GM23338 (cell line): ENCODE measurements around the gene ITGAL. TPM values are rescaled to one million over a fixed set of nuclear protein-coding genes. Genes with fewer than 3 reads are reported as not detected.

Experiments
- ATAC-seq: fragments of 200-7000 bp; cut with Tn5 transposase; 3 replicates; pipeline ENCODE4 v1.9.1; 2020
- DNase-seq: peaks from one replicate; pipeline ENCODE4 v3.0.0-alpha.2; 2015; ENCODE audit warnings: low spot score
- H2AFZ ChIP-seq: fragments of 200-600 bp; sonication (generic); 2 replicates; pipeline ENCODE4 v1.8.0; 2016; ENCODE audit warnings: antibody characterized with exemption, mild to moderate bottlenecking, moderate library complexity
- H3F3A ChIP-seq: fragments of 200-600 bp; sonication (generic); replicated peaks from 2 replicates; pipeline ENCODE4 v1.8.0; 2017; ENCODE audit warnings: antibody characterized with exemption, mixed run types, low read depth
- H3K27ac ChIP-seq: fragments of 200-600 bp; sonication (generic); 2 replicates; pipeline ENCODE4 v1.6.1; 2016; ENCODE audit warnings: low read depth
- H3K27me3 ChIP-seq: fragments of 200-600 bp; sonication (generic); 2 replicates; pipeline ENCODE4 v1.8.0; 2016; ENCODE audit warnings: mild to moderate bottlenecking, mixed run types, moderate library complexity; ENCODE audit not compliant: insufficient read depth
- H3K36me3 ChIP-seq: fragments of 200-600 bp; sonication (generic); 2 replicates; pipeline ENCODE4 v1.8.0; 2016; ENCODE audit warnings: mild to moderate bottlenecking; ENCODE audit not compliant: insufficient read depth
- H3K4me1 ChIP-seq: fragments of 200-600 bp; sonication (generic); 2 replicates; pipeline ENCODE4 v1.8.0; 2016; ENCODE audit warnings: mild to moderate bottlenecking, moderate library complexity; ENCODE audit not compliant: insufficient read depth
- H3K4me2 ChIP-seq: fragments of 200-600 bp; sonication (generic); 2 replicates; pipeline ENCODE4 v1.7.1; 2017; ENCODE audit warnings: mixed run types
- H3K4me3 ChIP-seq: fragments of 200-600 bp; sonication (generic); 2 replicates; pipeline ENCODE4 v1.6.1; 2016; ENCODE audit warnings: mixed run types
- H3K79me2 ChIP-seq: fragments of 200-600 bp; sonication (generic); replicated peaks from 2 replicates; pipeline ENCODE4 v1.8.0; 2017; ENCODE audit warnings: mild to moderate bottlenecking; ENCODE audit not compliant: insufficient read depth
- H3K9me2 ChIP-seq: fragments of 200-600 bp; sonication (generic); 2 replicates; pipeline ENCODE4 v1.8.0; 2017; ENCODE audit not compliant: insufficient read depth
- H4K20me1 ChIP-seq: fragments of 200-600 bp; sonication (generic); replicated peaks from 2 replicates; pipeline ENCODE4 v1.8.0; 2017; ENCODE audit warnings: mild to moderate bottlenecking; ENCODE audit not compliant: insufficient read depth
- H3K27ac Mint-ChIP-seq: 2 replicates; pipeline ENCODE4 v1.8.0; 2020; ENCODE audit warnings: inconsistent platforms, mild to moderate bottlenecking, moderate library complexity, mixed read lengths
- H3K27me3 Mint-ChIP-seq: 3 replicates; pipeline ENCODE4 v1.8.0; 2022; ENCODE audit warnings: low read depth, mild to moderate bottlenecking, moderate library complexity, mixed read lengths, inconsistent platforms; ENCODE audit not compliant: insufficient read depth, poor library complexity
- H3K36me3 Mint-ChIP-seq: 3 replicates; pipeline ENCODE4 v1.8.0; 2021; ENCODE audit warnings: low read depth, mild to moderate bottlenecking, inconsistent platforms, moderate library complexity, mixed read lengths
- H3K4me1 Mint-ChIP-seq: 3 replicates; pipeline ENCODE4 v1.8.0; 2020; ENCODE audit warnings: mild to moderate bottlenecking, inconsistent platforms, mixed read lengths
- H3K4me3 Mint-ChIP-seq: 3 replicates; pipeline ENCODE4 v1.8.0; 2021; ENCODE audit warnings: moderate library complexity, mild to moderate bottlenecking, inconsistent platforms, mixed read lengths
- H3K9me3 Mint-ChIP-seq: 3 replicates; pipeline ENCODE4 v1.8.0; 2020; ENCODE audit warnings: moderate library complexity, mild to moderate bottlenecking, inconsistent platforms, mixed read lengths
- CREB1 ChIP-seq: fragments of 250-450 bp; sonication (Bioruptor Pico); IDR thresholded peaks from 2 replicates; pipeline ENCODE4 v1.5.0; 2020; ENCODE audit warnings: low read depth, mild to moderate bottlenecking, moderate library complexity
- CTCF ChIP-seq, 2 experiments: fragments of 200-600 bp in 1 of 2; sonication (generic) in 1 of 2; conservative IDR thresholded peaks; 2 replicates each; pipeline versions ENCODE4 v1.5.1 to v1.6.1; 2016 to 2017; ENCODE audit warnings: antibody characterized with exemption in 2 of 2, low read depth in 2 of 2, mild to moderate bottlenecking in 2 of 2, moderate library complexity in 1 of 2
- ETS1 ChIP-seq: IDR thresholded peaks from 2 replicates; pipeline ENCODE4 v1.6.1; 2016; ENCODE audit warnings: antibody characterized with exemption
- EZH2 ChIP-seq: fragments of 200-600 bp; sonication (generic); IDR thresholded peaks from one replicate; pipeline ENCODE4 v1.8.0; 2017; ENCODE audit warnings: antibody characterized with exemption, mild to moderate bottlenecking, low read depth; ENCODE audit not compliant: unreplicated experiment
- EZH2phosphoT487 ChIP-seq: fragments of 200-600 bp; sonication (generic); IDR thresholded peaks from one replicate; pipeline ENCODE4 v1.8.1; 2018; ENCODE audit warnings: antibody characterized with exemption; ENCODE audit not compliant: unreplicated experiment
- JUNB ChIP-seq: IDR thresholded peaks from one replicate; pipeline ENCODE4 v1.6.1; 2016; ENCODE audit warnings: antibody characterized with exemption; ENCODE audit not compliant: unreplicated experiment
- NANOG ChIP-seq: IDR thresholded peaks from 2 replicates; pipeline ENCODE4 v1.6.1; 2016; ENCODE audit warnings: antibody characterized with exemption, borderline replicate concordance
- POLR2AphosphoS5 ChIP-seq: IDR thresholded peaks from 2 replicates; pipeline ENCODE4 v1.6.1; 2016; ENCODE audit warnings: antibody characterized with exemption, low read depth
- REST ChIP-seq: IDR thresholded peaks from one replicate; pipeline ENCODE4 v1.6.1; 2018; ENCODE audit warnings: antibody characterized with exemption; ENCODE audit not compliant: unreplicated experiment
- STAT1 ChIP-seq: IDR thresholded peaks from one replicate; pipeline ENCODE4 v1.6.1; 2016; ENCODE audit warnings: antibody characterized with exemption; ENCODE audit not compliant: unreplicated experiment
- ZNF114 ChIP-seq: fragments of 250-450 bp; sonication (Bioruptor Pico); IDR thresholded peaks from 2 replicates; pipeline ENCODE4 v1.5.0; 2020; ENCODE audit warnings: mild to moderate bottlenecking, moderate library complexity
- ZNF331 ChIP-seq: fragments of 250-450 bp; sonication (Bioruptor Pico); IDR thresholded peaks from 2 replicates; pipeline ENCODE4 v1.5.0; 2020; ENCODE audit warnings: low read depth, mild to moderate bottlenecking, moderate library complexity
- ZNF462 ChIP-seq: fragments of 250-450 bp; sonication (Bioruptor Pico); IDR thresholded peaks from 2 replicates; pipeline ENCODE4 v1.5.0; 2020; ENCODE audit warnings: mild to moderate bottlenecking, moderate library complexity
- polyA plus RNA-seq: library from polyadenylated mRNA; unstranded; fragments of >200 nt; fragmentation: Nextera tagmentation; extraction: Ambion mirVana; gene quantifications from 2 replicates; pipeline ENCODE4 v1.2.1, GENCODE V29; 2016
- total RNA-seq: library from RNA; depleted of rRNA; stranded (reverse); fragments of >200 nt; shearing (Covaris generic); gene quantifications from 2 replicates; pipeline ENCODE4 v1.2.3, GENCODE V29; 2014

Gene ITGAL
- total and polyA plus RNA-seq, 2 experiments from 2014 or later: 0.05 to 0.07 TPM

GRCh38 chr16:30541502-30542329 lies 69.2 kb downstream of the ITGAL start:
- Histone ChIP-seq H3K9me2 (no peaks in the 10 kb centered on the region), H3K4me3 (peak overlapping the region; percentile 27), H3K27me3 (no peaks in the 10 kb centered on the region), H4K20me1 (no peaks in the 10 kb centered on the region), H3K79me2 (no peaks in the 10 kb centered on the region), H3F3A (0 out of 2 replicates have a peak, but pooled peaks cover 15% of the 10 kb centered on the region), H3K27ac (peak overlapping the region; percentile 40; the same call in 1 of the 2 replicates), H3K36me3 (no peaks in the 10 kb centered on the region), H3K4me1 (peaks cover 32% of the 10 kb centered on the region), H2AFZ (0 out of 2 replicates have a peak overlapping the region, but pooled peaks have one; percentile 15), H3K4me2 (peak overlapping the region; percentile 70)
- peaks cover 11% of the 10 kb centered on the region for H3K36me3 Mint-ChIP-seq
- TF ChIP-seq JUNB: no peak
- no peak for TF ChIP-seq POLR2AphosphoS5
- TF ChIP-seq REST: no peak
- no peak for TF ChIP-seq ETS1
- no peak for TF ChIP-seq EZH2
- TF ChIP-seq ZNF114: no peak
- TF ChIP-seq ZNF331 (CRISPR knock-in tag): no peak
- TF ChIP-seq STAT1: no peak
- no peak for TF ChIP-seq ZNF462 (CRISPR knock-in tag)
- no peak for TF ChIP-seq CTCF (conservative IDR thresholded peaks at IDR 0.05; ENCODE audit: low read depth in 2 of 2)
- TF ChIP-seq CREB1 (CRISPR knock-in tag): no peak
- TF ChIP-seq NANOG: no peak
- TF ChIP-seq EZH2phosphoT487: no peak
- H3K27me3 Mint-ChIP-seq: peaks cover 10% of the 10 kb centered on the region
- ATAC-seq: peak; percentile 70
- no peak overlapping the region for H3K27ac Mint-ChIP-seq
- peaks cover 8% of the 10 kb centered on the region; the same call in 2 of the 3 replicates for H3K4me1 Mint-ChIP-seq
- H3K4me3 Mint-ChIP-seq: no peak overlapping the region
- no peaks in the 10 kb centered on the region; the same call in 2 of the 3 replicates for H3K9me3 Mint-ChIP-seq
- peak; percentile 56 for DNase-seq
